ENCODE results near the gene RBM39. TPM values are rescaled to one million over a fixed set of nuclear protein-coding genes. Genes with fewer than 3 reads are reported as not detected.
A peak's percentile ranks its signal among the peaks of the same experiment; 100 is the strongest.

Gene RBM39
- total and polyA plus RNA-seq, 9 of the 15 experiments (the other 6 are each of a cell fraction or from before 2014, with no cell fraction given): 143 to 319 (median 228) TPM

DNA sequence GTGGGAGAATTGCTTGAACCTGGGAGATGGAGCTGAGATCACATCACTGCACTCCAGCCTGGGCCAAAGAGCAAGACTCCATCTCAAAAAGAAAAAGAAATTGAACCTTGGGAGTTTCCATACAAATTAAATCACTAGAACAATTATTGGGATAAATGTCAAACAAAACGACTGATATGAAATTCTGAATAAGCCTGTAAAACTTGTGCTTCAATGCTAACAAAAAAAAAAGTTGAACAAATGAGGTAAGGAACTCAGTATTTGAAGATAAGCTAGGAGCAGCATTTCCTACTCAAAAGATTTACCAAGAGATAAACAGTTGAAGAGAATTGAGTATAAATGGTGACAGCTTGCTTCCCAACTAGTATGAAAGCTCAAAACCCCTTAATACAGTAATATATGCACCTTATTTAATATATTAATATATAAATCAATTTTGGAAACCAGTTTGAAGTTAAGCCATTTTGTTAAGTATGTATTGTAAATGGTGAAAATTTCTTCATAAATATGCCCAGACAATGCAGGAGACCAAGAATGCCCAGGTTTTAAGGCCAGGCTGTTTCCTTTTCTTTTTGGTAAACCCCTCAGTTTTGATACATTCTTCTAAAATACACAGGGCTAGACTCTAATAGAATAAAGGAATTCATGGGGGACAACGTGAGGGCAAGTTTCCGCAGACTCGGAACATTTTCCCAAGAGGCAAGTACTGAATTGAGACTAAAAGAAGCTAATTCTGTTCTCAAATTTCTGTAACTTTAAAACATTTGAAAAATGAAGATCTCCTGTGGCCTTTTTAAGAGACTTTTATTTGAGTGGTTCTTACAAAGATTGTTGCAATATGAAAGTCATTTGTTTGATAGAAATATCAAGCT, 39.0 kb downstream of the RBM39 start:
- DNase-seq (ENCODE audit: extremely low read depth in 1 of 4, low spot score in 3 of 4) (no peak), ATAC-seq (no peak), FAIRE-seq (no peak)
- H3K4me1 ChIP-seq (replicated peaks in 1 of 2; ENCODE audit: control insufficient read depth in 2 of 2, insufficient read depth in 2 of 2, low read length in 2 of 2): peaks cover 4 to 10% of the 10 kb centered on the region in 2 experiments; a peak in 4 of 5 replicates
- H2AFZ ChIP-seq (ENCODE audit: low read depth, low read length): no peak overlapping the region
- peaks cover 40% of the 10 kb centered on the region for H3K79me2 ChIP-seq (ENCODE audit: control insufficient read depth, insufficient read depth, low read length)
- H3K27me3 ChIP-seq (ENCODE audit: control insufficient read depth in 2 of 2, insufficient read depth in 2 of 2, low read length in 2 of 2): no peaks in the 10 kb centered on the region
- H3K9ac ChIP-seq (ENCODE audit: insufficient read depth in 1 of 2, low read depth in 2 of 2, low read length in 2 of 2): no peak overlapping the region
- intact Hi-C loops (cut with micrococcal nuclease) (no loop called here), in situ Hi-C loops (cut with MboI) (no loop called here)
- peak overlapping the region; percentile 1; the same call in 1 of the 3 replicates for H3K27ac ChIP-seq (ENCODE audit: extremely low read depth, low read depth, low read length)
- no peaks in the 10 kb centered on the region; the same call in 1 of the 2 replicates for H4K20me1 ChIP-seq (replicated peaks; ENCODE audit: control insufficient read depth, insufficient read depth, low read length)
- peaks cover 75% of the 10 kb centered on the region for H3K36me3 ChIP-seq (ENCODE audit: control insufficient read depth, insufficient read depth, low read length)
- no peak overlapping the region for H3K4me2 ChIP-seq (ENCODE audit: insufficient read depth, low read length)
- no peaks in the 10 kb centered on the region for H3K9me1 ChIP-seq (ENCODE audit: control insufficient read depth, insufficient read depth, low read length)
- H3K4me3 ChIP-seq: no peak overlapping the region
- no peaks in the 10 kb centered on the region for H3K9me3 ChIP-seq (replicated peaks; ENCODE audit: control insufficient read depth, insufficient read depth, low read depth, low read length)
- WGBS (ENCODE audit: insufficient coverage, low coverage, missing lambda C conversion rate): 71% methylated on average over 4 of the region's 4 CpGs
- BruUV-seq (replicated peaks): no TSS peak
- CTCF ChIA-PET (ENCODE audit: low intra/inter-chr PET ratio): no interaction called here
- POLR2A ChIA-PET: interaction anchor here (0.6 to 12.6 kb wide), 10 partner anchors 11 to 234 kb away, joined by 3 to 102 read pairs (median 4); partner anchors contain the start of gene RBM39
- TF ChIP-seq ZNF436 (CRISPR knock-in tag; IDR thresholded peaks at IDR 0.05) (0 out of 2 replicates have a peak, but pooled peaks have one; percentile 16), ZNF384 (IDR thresholded peaks at IDR 0.05; ENCODE audit: low read depth, low read length) (no peak), NRF1 (conservative IDR thresholded peaks at IDR 0.05 in 1 of 2, IDR thresholded peaks at IDR 0.05 in 1 of 2) (no peak), MECOM (CRISPR knock-in tag; IDR thresholded peaks at IDR 0.05) (no peak), ZNF407 (IDR thresholded peaks at IDR 0.05; ENCODE audit: low read depth) (peak; percentile 56; the same call in 1 of the 2 replicates), SUPT5H (IDR thresholded peaks at IDR 0.05) (peak; percentile 38), POLR2G (IDR thresholded peaks at IDR 0.05; ENCODE audit: low read depth, low read length) (0 out of 2 replicates have a peak, but pooled peaks have one; percentile 40), GABPA (tag; conservative IDR thresholded peaks at IDR 0.05; ENCODE audit: low read depth) (no peak), POLR2A (conservative IDR thresholded peaks at IDR 0.05) (peak; percentile 50)
- TF ChIP-seq, protein P1, sequence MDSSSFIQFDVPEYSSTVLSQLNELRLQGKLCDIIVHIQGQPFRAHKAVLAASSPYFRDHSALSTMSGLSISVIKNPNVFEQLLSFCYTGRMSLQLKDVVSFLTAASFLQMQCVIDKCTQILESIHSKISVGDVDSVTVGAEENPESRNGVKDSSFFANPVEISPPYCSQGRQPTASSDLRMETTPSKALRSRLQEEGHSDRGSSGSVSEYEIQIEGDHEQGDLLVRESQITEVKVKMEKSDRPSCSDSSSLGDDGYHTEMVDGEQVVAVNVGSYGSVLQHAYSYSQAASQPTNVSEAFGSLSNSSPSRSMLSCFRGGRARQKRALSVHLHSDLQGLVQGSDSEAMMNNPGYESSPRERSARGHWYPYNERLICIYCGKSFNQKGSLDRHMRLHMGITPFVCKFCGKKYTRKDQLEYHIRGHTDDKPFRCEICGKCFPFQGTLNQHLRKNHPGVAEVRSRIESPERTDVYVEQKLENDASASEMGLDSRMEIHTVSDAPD (CRISPR knock-in tag; IDR thresholded peaks at IDR 0.05): no peak
- TF ChIP-seq, protein P2, sequence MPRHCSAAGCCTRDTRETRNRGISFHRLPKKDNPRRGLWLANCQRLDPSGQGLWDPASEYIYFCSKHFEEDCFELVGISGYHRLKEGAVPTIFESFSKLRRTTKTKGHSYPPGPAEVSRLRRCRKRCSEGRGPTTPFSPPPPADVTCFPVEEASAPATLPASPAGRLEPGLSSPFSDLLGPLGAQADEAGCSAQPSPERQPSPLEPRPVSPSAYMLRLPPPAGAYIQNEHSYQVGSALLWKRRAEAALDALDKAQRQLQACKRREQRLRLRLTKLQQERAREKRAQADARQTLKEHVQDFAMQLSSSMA (CRISPR knock-in tag; IDR thresholded peaks at IDR 0.05): no peak
